Tibial nerve (tissue), 4 donors: Measurements from ENCODE around the gene PCSK6.

Experiments used
- CTCF ChIP-seq, 5 experiments: fragments of 200-600 bp in 3 of 5; fragments of 450-650 bp in 2 of 5; sonication (generic) in 3 of 5; IDR thresholded peaks; one replicate each; pipeline ENCODE4 v1.5.1; 2016 to 2019; ENCODE audit warnings: antibody characterized with exemption in 5 of 5, mild to moderate bottlenecking in 3 of 5, moderate library complexity in 2 of 5
- EP300 ChIP-seq, 2 donors: sonication (generic); formaldehyde crosslinking; IDR thresholded peaks; one replicate each; pipeline ENCODE4 v1.6.1; 2017; ENCODE audit warnings: antibody characterized with exemption in 2 of 2, mild to moderate bottlenecking in 1 of 2
- POLR2A ChIP-seq, 2 donors: fragments of 450-650 bp; IDR thresholded peaks; one replicate each; pipeline ENCODE4 v1.6.1; 2017; ENCODE audit warnings: antibody characterized with exemption in 2 of 2, mild to moderate bottlenecking in 2 of 2, moderate library complexity in 2 of 2

GRCh38 chr15:101470548-101471239 lies 18.8 kb downstream of the PCSK6 start:
- TF ChIP-seq POLR2A (IDR thresholded peaks at IDR 0.05) (no peak), CTCF (IDR thresholded peaks at IDR 0.05) (no peak), EP300 (IDR thresholded peaks at IDR 0.05) (no peak)
